Common myeloid progenitor, CD34-positive (primary cell): ENCODE results near the gene DOCK10.

ENCODE experiments used
- CTCF ChIA-PET: fragments of 350-600 bp; sonication (Branson Sonifier 250); formaldehyde crosslinking; loops from one replicate; lab custom pipeline; 2021; ENCODE audit warnings: antibody characterized with exemption; lab: Charles Lee
- POLR2A ChIA-PET: fragments of 350-600 bp; sonication (Branson Sonifier 250); formaldehyde crosslinking; loops from one replicate; lab custom pipeline; 2021; ENCODE audit warnings: antibody characterized with exemption; lab: Charles Lee
- DNase-seq, 3 donors: peaks; one replicate each; pipeline versions ENCODE4 v3.0.0 to v3.0.0-alpha.2; 2013
- H3K27ac ChIP-seq, 2 experiments: 1 replicate in 1 of 2; 2 replicates in 1 of 2; pipeline ENCODE4 v1.7.0; 2013; ENCODE audit warnings: inconsistent platforms in 2 of 2, low read length in 2 of 2, mild to moderate bottlenecking in 2 of 2, low read depth in 1 of 2, moderate library complexity in 1 of 2; ENCODE audit not compliant: severe bottlenecking in 2 of 2, insufficient read depth in 1 of 2, poor library complexity in 1 of 2
- H3K27me3 ChIP-seq, 5 experiments: replicated peaks in 2 of 5; 1 replicate in 3 of 5; 2 replicates in 2 of 5; pipeline versions ENCODE4 v1.6.1 to v1.7.0; 2013; ENCODE audit warnings: low read length in 4 of 5, mild to moderate bottlenecking in 2 of 5, moderate library complexity in 2 of 5, inconsistent platforms in 1 of 5; ENCODE audit not compliant: insufficient read depth in 5 of 5, control insufficient read depth in 4 of 5
- H3K36me3 ChIP-seq, 4 experiments: 1 replicate in 2 of 4; 2 replicates in 2 of 4; pipeline versions ENCODE4 v1.6.1 to v1.7.0; 2013; ENCODE audit warnings: low read length in 3 of 4, control low read depth in 1 of 4, mild to moderate bottlenecking in 1 of 4; ENCODE audit not compliant: control insufficient read depth in 4 of 4, insufficient read depth in 4 of 4
- H3K4me1 ChIP-seq, 4 experiments: 1 replicate in 3 of 4; 2 replicates in 1 of 4; pipeline versions ENCODE4 v1.6.1 to v1.7.1; 2013; ENCODE audit warnings: low read length in 3 of 4, mild to moderate bottlenecking in 3 of 4, control low read depth in 1 of 4, inconsistent platforms in 1 of 4, moderate library complexity in 1 of 4; ENCODE audit not compliant: control insufficient read depth in 4 of 4, insufficient read depth in 4 of 4; ENCODE audit errors: control extremely low read depth in 1 of 4
- H3K4me3 ChIP-seq, 7 experiments: 1 replicate in 4 of 7; 2 replicates in 3 of 7; pipeline versions ENCODE4 v1.5.1 to v1.7.0; 2013; ENCODE audit warnings: mild to moderate bottlenecking in 7 of 7, low read length in 6 of 7, moderate library complexity in 6 of 7, inconsistent platforms in 2 of 7, low read depth in 2 of 7, control low read depth in 1 of 7; ENCODE audit not compliant: insufficient read depth in 4 of 7, control insufficient read depth in 1 of 7; ENCODE audit errors: extremely low read depth in 1 of 7
- H3K9me3 ChIP-seq, 5 experiments: 1 replicate in 4 of 5; 2 replicates in 1 of 5; pipeline versions ENCODE4 v1.6.1 to v1.7.1; 2013; ENCODE audit warnings: low read length in 4 of 5, mild to moderate bottlenecking in 2 of 5, inconsistent platforms in 1 of 5, low read depth in 1 of 5, moderate library complexity in 1 of 5; ENCODE audit not compliant: control insufficient read depth in 4 of 5, insufficient read depth in 2 of 5; ENCODE audit errors: control extremely low read depth in 1 of 5
- WGBS: methylation state at CpG from one replicate; pipeline ENCODE4 v1.1.5; 2013; ENCODE audit not compliant: insufficient coverage; 5-methylcytosine and 5-hydroxymethylcytosine counted together

DOCK10 gene

GRCh38 chr2:224736227-224736626 lies 306.0 kb downstream of the DOCK10 start:
- DNase-seq = no peak
- Histone ChIP-seq H3K27me3 (no peaks in the 10 kb centered on the region), H3K36me3 (no peaks in the 10 kb centered on the region), H3K9me3 (peaks cover 0 to 15% (median 9%) of the 10 kb centered on the region in 5 experiments), H3K27ac (no peak overlapping the region), H3K4me3 (no peak overlapping the region), H3K4me1 (no peaks in the 10 kb centered on the region)
- 100% methylated on average over 1 of the region's 1 CpG for WGBS
- POLR2A ChIA-PET = no interaction called here
- CTCF ChIA-PET = no interaction called here

GRCh38 chr2:224734949-224735348 lies 307.3 kb downstream of the DOCK10 start:
- CTCF ChIA-PET = no interaction called here
- POLR2A ChIA-PET = no interaction called here

GRCh38 chr2:224731665-224732064 lies 310.6 kb downstream of the DOCK10 start:
- no peaks in the 10 kb centered on the region for H3K4me1 ChIP-seq
- no peak overlapping the region for H3K27ac ChIP-seq
- H3K27me3 ChIP-seq = no peaks in the 10 kb centered on the region
- H3K4me3 ChIP-seq = no peak overlapping the region
- H3K9me3 ChIP-seq = peaks cover 0 to 18% (median 11%) of the 10 kb centered on the region in 5 experiments
- WGBS = 89% methylated on average over 1 of the region's 1 CpG
- no peaks in the 10 kb centered on the region for H3K36me3 ChIP-seq
- ChIA-PET POLR2A (no interaction called here), CTCF (no interaction called here)
- no peak for DNase-seq

More at GRCh38 chr2:224734949-224735348, 307.3 kb downstream of the DOCK10 start:
- Histone ChIP-seq H3K36me3 (no peaks in the 10 kb centered on the region), H3K4me1 (no peaks in the 10 kb centered on the region), H3K27me3 (no peaks in the 10 kb centered on the region), H3K9me3 (peaks cover 0 to 15% (median 9%) of the 10 kb centered on the region in 5 experiments), H3K27ac (no peak overlapping the region), H3K4me3 (no peak overlapping the region)
- 25% methylated on average over 1 of the region's 1 CpG for WGBS
- peak in 2 of 3 donors; percentile 10 to 15 for DNase-seq

- Histone ChIP-seq H3K4me1 (no peaks in the 10 kb centered on the region), H3K27ac (no peak overlapping the region), H3K9me3 (peaks cover 0 to 12% (median 3%) of the 10 kb centered on the region in 5 experiments), H3K4me3 (no peak overlapping the region), H3K27me3 (no peaks in the 10 kb centered on the region), H3K36me3 (no peaks in the 10 kb centered on the region)
- CTCF ChIA-PET = no interaction called here
- no peak for DNase-seq
- WGBS = no CpG with 5 or more reads among the region's 1 CpG
- POLR2A ChIA-PET = no interaction called here
These were observed 312.8 kb downstream of the DOCK10 start for GRCh38 chr2:224729435-224729834.

GRCh38 chr2:224724331-224724730 lies 317.9 kb downstream of the DOCK10 start:
- ChIA-PET POLR2A (interaction anchor here (0.6 kb wide), 1 partner anchor 55 kb away, joined by 3 read pairs; no protein-coding TSS in a partner anchor), CTCF (no interaction called here)
- no peak overlapping the region for H3K27ac ChIP-seq
- DNase-seq = no peak
- H3K36me3 ChIP-seq = no peaks in the 10 kb centered on the region
- peaks cover 0 to 12% (median 3%) of the 10 kb centered on the region in 5 experiments for H3K9me3 ChIP-seq
- H3K4me3 ChIP-seq = no peak overlapping the region
- WGBS = 100% methylated on average over 2 of the region's 2 CpGs
- H3K27me3 ChIP-seq = no peaks in the 10 kb centered on the region
- H3K4me1 ChIP-seq = no peaks in the 10 kb centered on the region

GRCh38 chr2:224723586-224724217 lies 318.6 kb downstream of the DOCK10 start:
- Histone ChIP-seq H3K27ac (no peak overlapping the region), H3K4me3 (no peak overlapping the region), H3K36me3 (no peaks in the 10 kb centered on the region), H3K4me1 (no peaks in the 10 kb centered on the region), H3K9me3 (peaks cover 0 to 12% (median 2%) of the 10 kb centered on the region in 5 experiments), H3K27me3 (no peaks in the 10 kb centered on the region)
- ChIA-PET CTCF (no interaction called here), POLR2A (no interaction called here)
- no CpG with 5 or more reads among the region's 2 CpGs for WGBS
- peak in 2 of 3 donors; percentile 7 to 20 for DNase-seq

- ChIA-PET POLR2A (no interaction called here), CTCF (no interaction called here)
- H3K4me3 ChIP-seq = no peak overlapping the region
- peaks cover 0 to 6% (median 0%) of the 10 kb centered on the region in 5 experiments for H3K9me3 ChIP-seq
- no peak for DNase-seq
- H3K4me1 ChIP-seq = no peaks in the 10 kb centered on the region
- no peaks in the 10 kb centered on the region for H3K27me3 ChIP-seq
- 96% methylated on average over 2 of the region's 4 CpGs for WGBS
- no peaks in the 10 kb centered on the region for H3K36me3 ChIP-seq
- no peak overlapping the region for H3K27ac ChIP-seq
These were observed 319.5 kb downstream of the DOCK10 start for GRCh38 chr2:224722770-224723169.
